IMR-90 (cell line): ENCODE results near the gene TTK. TPM values are rescaled to one million over a fixed set of nuclear protein-coding genes. Genes with fewer than 3 reads are reported as not detected.

Experiments
- ATAC-seq: fragments of 200-7000 bp; cut with Tn5 transposase; 2 replicates; pipeline ENCODE4 v1.9.1; 2020; ENCODE audit warnings: low read depth, mild to moderate bottlenecking, moderate library complexity
- BruUV-seq: library from RNA; stranded (reverse); fragments of 400-500 nt; replicated peaks from 2 replicates; lab custom pipeline; 2021; lab: Mats Ljungman, UMichigan
- CTCF ChIA-PET: fragments of 300-600 bp; formaldehyde crosslinking; extraction: SDS; loops from one replicate; lab custom pipeline; 2021; ENCODE audit warnings: antibody characterized with exemption; lab: Yijun Ruan, JAX
- POLR2A ChIA-PET: fragments of 300-600 bp; sonication (Branson Sonifier 250); formaldehyde crosslinking; loops from one replicate; lab custom pipeline; 2022; ENCODE audit warnings: antibody characterized with exemption; ENCODE audit not compliant: unreplicated experiment; lab: Charles Lee
- DNase-seq: peaks from one replicate; pipeline ENCODE4 v3.0.0; 2013
- H2AFZ ChIP-seq: replicated peaks from 2 replicates; pipeline ENCODE3; 2013; ENCODE audit warnings: low read length, mild to moderate bottlenecking; ENCODE audit not compliant: poor library complexity
- H2AK5ac ChIP-seq: 2 replicates; pipeline ENCODE4 v1.6.1; 2013; ENCODE audit warnings: low read depth, low read length, inconsistent platforms
- H2AK9ac ChIP-seq: replicated peaks from 2 replicates; pipeline ENCODE3; 2013; ENCODE audit warnings: mild to moderate bottlenecking, low read depth, low read length, moderate library complexity; ENCODE audit not compliant: poor library complexity
- H2BK120ac ChIP-seq: 2 replicates; pipeline ENCODE4 v1.6.1; 2013; ENCODE audit warnings: low read depth, low read length, inconsistent platforms
- H2BK15ac ChIP-seq: 3 replicates; pipeline ENCODE4 v1.6.1; 2013; ENCODE audit warnings: low read depth, low read length, inconsistent platforms
- H2BK20ac ChIP-seq: 2 replicates; pipeline ENCODE4 v1.6.1; 2013; ENCODE audit warnings: low read depth, mild to moderate bottlenecking, inconsistent platforms, low read length, moderate library complexity
- H2BK5ac ChIP-seq: 2 replicates; pipeline ENCODE4 v1.6.1; 2013; ENCODE audit warnings: mild to moderate bottlenecking, low read depth, low read length, inconsistent platforms; ENCODE audit not compliant: poor library complexity, severe bottlenecking
- H3K14ac ChIP-seq: replicated peaks from 2 replicates; pipeline ENCODE4 v1.6.1; 2013; ENCODE audit warnings: low read depth, low read length, inconsistent platforms
- H3K18ac ChIP-seq: 2 replicates; pipeline ENCODE4 v1.6.1; 2013; ENCODE audit warnings: low read depth, low read length, control low read depth
- H3K23ac ChIP-seq: 2 replicates; pipeline ENCODE4 v1.6.1; 2013; ENCODE audit warnings: low read depth, low read length, inconsistent platforms
- H3K27ac ChIP-seq: 2 replicates; pipeline ENCODE4 v1.5.1; 2013; ENCODE audit warnings: mild to moderate bottlenecking, control low read depth, low read length; ENCODE audit not compliant: insufficient read depth
- H3K27me3 ChIP-seq: 2 replicates; pipeline ENCODE4 v1.6.1; 2013; ENCODE audit warnings: low read length; ENCODE audit not compliant: control insufficient read depth, insufficient read depth
- H3K36me3 ChIP-seq: 2 replicates; pipeline ENCODE4 v1.6.1; 2013; ENCODE audit warnings: low read length, mixed read lengths; ENCODE audit not compliant: control insufficient read depth, insufficient read depth
- H3K4ac ChIP-seq: 2 replicates; pipeline ENCODE4 v1.6.1; 2013; ENCODE audit warnings: low read depth, low read length, inconsistent platforms
- H3K4me1 ChIP-seq: 2 replicates; pipeline ENCODE4 v1.6.1; 2013; ENCODE audit warnings: low read length, mixed read lengths; ENCODE audit not compliant: control insufficient read depth, insufficient read depth
- H3K4me2 ChIP-seq: 2 replicates; pipeline ENCODE4 v1.6.1; 2013; ENCODE audit warnings: low read depth, mild to moderate bottlenecking, control low read depth, low read length, moderate library complexity
- H3K4me3 ChIP-seq: 2 replicates; pipeline ENCODE4 v1.5.1; 2013; ENCODE audit warnings: low read depth, mild to moderate bottlenecking, control low read depth, low read length, moderate library complexity; ENCODE audit not compliant: insufficient read depth
- H3K56ac ChIP-seq: 2 replicates; pipeline ENCODE4 v1.6.1; 2013; ENCODE audit warnings: low read length, inconsistent platforms; ENCODE audit not compliant: insufficient read depth; ENCODE audit errors: extremely low read depth
- H3K79me1 ChIP-seq, 2 experiments: 2 replicates each; pipeline ENCODE4 v1.6.1; 2013; ENCODE audit warnings: low read length in 2 of 2, inconsistent platforms in 1 of 2, low read depth in 1 of 2
- H3K9ac ChIP-seq: 2 replicates; pipeline ENCODE4 v1.6.1; 2013; ENCODE audit warnings: low read depth, low read length, control low read depth
- H3K9me1 ChIP-seq: 2 replicates; pipeline ENCODE4 v1.6.1; 2013; ENCODE audit warnings: low read length, inconsistent platforms; ENCODE audit not compliant: insufficient read depth
- H3K9me3 ChIP-seq: 2 replicates; pipeline ENCODE4 v1.6.1; 2013; ENCODE audit warnings: low read length; ENCODE audit not compliant: control insufficient read depth, insufficient read depth
- H4K20me1 ChIP-seq: 2 replicates; pipeline ENCODE4 v1.6.1; 2013; ENCODE audit warnings: low read length, inconsistent platforms; ENCODE audit not compliant: insufficient read depth
- H4K5ac ChIP-seq: 2 replicates; pipeline ENCODE4 v1.6.1; 2013; ENCODE audit warnings: mild to moderate bottlenecking, low read depth, low read length, control low read depth
- H4K8ac ChIP-seq, 2 experiments: 2 replicates each; pipeline ENCODE4 v1.6.1; 2013; ENCODE audit warnings: low read depth in 2 of 2, low read length in 2 of 2, control low read depth in 1 of 2, inconsistent platforms in 1 of 2
- H4K91ac ChIP-seq: 2 replicates; pipeline ENCODE4 v1.6.1; 2013; ENCODE audit warnings: low read depth, low read length, inconsistent platforms; ENCODE audit not compliant: insufficient read depth
- BHLHE40 ChIP-seq: fragments of 150-350 bp; IDR thresholded peaks from 2 replicates; pipeline ENCODE4 v1.6.1; 2016; ENCODE audit warnings: mild to moderate bottlenecking, low read depth, low read length
- CEBPB ChIP-seq: IDR thresholded peaks from 2 replicates; pipeline ENCODE4 v1.6.1; 2012; ENCODE audit warnings: low read depth, low read length, improper control_type of control experiment
- CHD1 ChIP-seq: IDR thresholded peaks from 2 replicates; pipeline ENCODE4 v1.6.1; 2012; ENCODE audit warnings: low read depth, low read length, improper control_type of control experiment
- FOS ChIP-seq: fragments of 150-350 bp; IDR thresholded peaks from 2 replicates; pipeline ENCODE4 v1.6.1; 2016; ENCODE audit warnings: low read depth, low read length
- MAFK ChIP-seq: IDR thresholded peaks from 2 replicates; pipeline ENCODE4 v1.6.1; 2012; ENCODE audit warnings: low read depth, low read length, improper control_type of control experiment
- MAZ ChIP-seq: IDR thresholded peaks from 2 replicates; pipeline ENCODE4 v1.6.1; 2012; ENCODE audit warnings: low read depth, mild to moderate bottlenecking, low read length, improper control_type of control experiment, moderate library complexity, borderline replicate concordance
- MXI1 ChIP-seq: IDR thresholded peaks from 2 replicates; pipeline ENCODE4 v1.6.1; 2012; ENCODE audit warnings: low read depth, mild to moderate bottlenecking, low read length, moderate library complexity, borderline replicate concordance
- NFE2L2 ChIP-seq: fragments of 150-350 bp; IDR thresholded peaks from 2 replicates; pipeline ENCODE4 v1.6.1; 2016; ENCODE audit warnings: low read depth, mild to moderate bottlenecking, low read length
- POLR2A ChIP-seq: IDR thresholded peaks from 2 replicates; pipeline ENCODE4 v1.6.1; 2012; ENCODE audit warnings: mild to moderate bottlenecking, low read depth, low read length
- RAD21 ChIP-seq: IDR thresholded peaks from 2 replicates; pipeline ENCODE4 v1.6.1; 2012; ENCODE audit warnings: low read length, improper control_type of control experiment
- RCOR1 ChIP-seq: IDR thresholded peaks from 2 replicates; pipeline ENCODE4 v1.6.1; 2012; ENCODE audit warnings: mild to moderate bottlenecking, low read length, improper control_type of control experiment; ENCODE audit not compliant: insufficient replicate concordance
- RFX5 ChIP-seq: IDR thresholded peaks from 2 replicates; pipeline ENCODE4 v1.8.0; 2012; ENCODE audit warnings: low read depth, mild to moderate bottlenecking, low read length, moderate library complexity
- SMC3 ChIP-seq: fragments of 150-350 bp; IDR thresholded peaks from 2 replicates; pipeline ENCODE4 v1.6.1; 2016; ENCODE audit warnings: low read depth, mild to moderate bottlenecking, antibody characterized with exemption, low read length, moderate library complexity
- WGBS, 2 experiments: methylation state at CpG; one replicate each; pipeline versions ENCODE4 v1.1.5 to v1.1.7; 2013; ENCODE audit warnings: missing lambda C conversion rate in 2 of 2; ENCODE audit not compliant: insufficient read length in 1 of 2; ENCODE audit errors: extremely low coverage in 2 of 2; 5-methylcytosine and 5-hydroxymethylcytosine counted together
- dilution Hi-C: fragments of 300-500 bp; cut with HindIII; formaldehyde crosslinking; loops from one replicate; pipeline ENCODE4 v1.14.3; 2018; ENCODE audit warnings: low sequenced_read_pairs; ENCODE audit not compliant: unreplicated experiment
- in situ Hi-C: fragments of 300-500 bp; cut with MboI; formaldehyde crosslinking; loops from 3 replicates; pipeline ENCODE4 v1.14.3; 2019; ENCODE audit warnings: low sequenced_read_pairs, inconsistent platforms, mixed read lengths
- intact Hi-C: fragments of 100-400 bp; cut with micrococcal nuclease; formaldehyde crosslinking; loops from 2 replicates; pipeline ENCODE4 v1.10.0; 2022
- polyA plus RNA-seq, 3 experiments: library from polyadenylated mRNA; depleted of rRNA; stranded (reverse); fragments of >200 nt; gene quantifications; 2 replicates each; pipeline ENCODE4 v1.2.3, GENCODE V29; 2012; ENCODE audit warnings: low replicate concordance in 1 of 3
- total RNA-seq: library from RNA; depleted of rRNA; stranded (reverse); fragments of >200 nt; gene quantifications from 2 replicates; pipeline ENCODE4 v1.2.3, GENCODE V29; 2012
- TF ChIP-seq, protein P1 (sequence below): conservative IDR thresholded peaks from 2 replicates; pipeline ENCODE4 v1.5.1; 2012; ENCODE audit warnings: mild to moderate bottlenecking, low read depth, low read length, improper control_type of control experiment
- TF ChIP-seq, protein P2 (sequence below): fragments of 150-350 bp; IDR thresholded peaks from 2 replicates; pipeline ENCODE4 v1.6.1; 2016; ENCODE audit warnings: low read depth, mild to moderate bottlenecking, low read length, moderate library complexity, borderline replicate concordance
- TF ChIP-seq, protein P3 (sequence below): fragments of 150-350 bp; IDR thresholded peaks from 2 replicates; pipeline ENCODE4 v1.6.1; 2017; ENCODE audit warnings: mild to moderate bottlenecking, antibody characterized with exemption, low read length, low read depth

The TTK gene
- total and polyA plus RNA-seq, 2 of the 4 experiments (the other 2 are of a cell fraction): 7.5 to 21.5 TPM

DNA sequence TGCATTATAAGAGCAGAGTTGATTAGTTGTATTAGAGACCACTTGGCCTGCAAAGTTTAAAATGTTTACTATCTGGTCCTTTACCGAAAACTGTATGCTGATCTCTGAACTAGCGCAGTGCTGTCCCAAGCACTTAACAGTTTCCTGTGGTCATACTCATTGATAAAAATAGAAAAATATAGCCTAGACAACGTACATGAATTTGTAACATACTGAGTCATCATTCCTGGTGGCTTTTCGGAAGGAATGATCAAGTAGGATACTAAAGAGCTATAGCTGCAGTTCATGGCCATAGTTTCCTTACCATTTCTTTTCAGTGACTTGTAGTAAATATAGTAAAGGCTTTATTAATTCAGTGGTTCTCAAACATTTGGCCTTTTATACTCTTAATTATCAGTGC lies 18.4 kb downstream of the TTK start:
- Histone ChIP-seq H4K91ac (no peak overlapping the region), H3K27ac (no peak overlapping the region), H2BK120ac (peak overlapping the region; percentile 9; the same call in 1 of the 2 replicates), H3K36me3 (no peaks in the 10 kb centered on the region), H3K27me3 (no peaks in the 10 kb centered on the region), H2AK5ac (no peak overlapping the region), H3K18ac (no peak overlapping the region), H2AK9ac (no peak overlapping the region), H3K23ac (no peak overlapping the region; the same call in 1 of the 2 replicates), H4K20me1 (no peaks in the 10 kb centered on the region), H2BK5ac (peak overlapping the region; percentile 14), H3K9ac (no peak overlapping the region), H4K8ac (no peak overlapping the region), H3K4ac (no peak overlapping the region), H2BK20ac (no peak overlapping the region), H3K4me2 (peak overlapping the region; percentile 28; the same call in 1 of the 2 replicates), H3K56ac (no peak overlapping the region), H3K14ac (no peak overlapping the region), H3K9me3 (no peaks in the 10 kb centered on the region), H4K5ac (no peak overlapping the region), H3K4me3 (no peak overlapping the region), H3K9me1 (no peaks in the 10 kb centered on the region), H2BK15ac (no peak overlapping the region), H3K4me1 (no peaks in the 10 kb centered on the region), H2AFZ (no peak overlapping the region), H3K79me1 (peaks cover 10 to 21% of the 10 kb centered on the region in 2 experiments; a peak in 3 of 4 replicates)
- WGBS, 2 experiments: no CpG with 5 or more reads among the region's 4 CpGs
- ATAC-seq (peak; percentile 70), DNase-seq (peak; percentile 86)
- TF ChIP-seq SMC3 (no peak), BHLHE40 (no peak), RCOR1 (no peak), RFX5 (no peak), MAZ (no peak), CEBPB (no peak), CHD1 (no peak), NFE2L2 (0 out of 2 replicates have a peak, but pooled peaks have one; percentile 23), RAD21 (no peak), MXI1 (no peak), FOS (0 out of 2 replicates have a peak, but pooled peaks have one; percentile 33), MAFK (peak; percentile 86), POLR2A (no peak)
- TF ChIP-seq, protein P1, sequence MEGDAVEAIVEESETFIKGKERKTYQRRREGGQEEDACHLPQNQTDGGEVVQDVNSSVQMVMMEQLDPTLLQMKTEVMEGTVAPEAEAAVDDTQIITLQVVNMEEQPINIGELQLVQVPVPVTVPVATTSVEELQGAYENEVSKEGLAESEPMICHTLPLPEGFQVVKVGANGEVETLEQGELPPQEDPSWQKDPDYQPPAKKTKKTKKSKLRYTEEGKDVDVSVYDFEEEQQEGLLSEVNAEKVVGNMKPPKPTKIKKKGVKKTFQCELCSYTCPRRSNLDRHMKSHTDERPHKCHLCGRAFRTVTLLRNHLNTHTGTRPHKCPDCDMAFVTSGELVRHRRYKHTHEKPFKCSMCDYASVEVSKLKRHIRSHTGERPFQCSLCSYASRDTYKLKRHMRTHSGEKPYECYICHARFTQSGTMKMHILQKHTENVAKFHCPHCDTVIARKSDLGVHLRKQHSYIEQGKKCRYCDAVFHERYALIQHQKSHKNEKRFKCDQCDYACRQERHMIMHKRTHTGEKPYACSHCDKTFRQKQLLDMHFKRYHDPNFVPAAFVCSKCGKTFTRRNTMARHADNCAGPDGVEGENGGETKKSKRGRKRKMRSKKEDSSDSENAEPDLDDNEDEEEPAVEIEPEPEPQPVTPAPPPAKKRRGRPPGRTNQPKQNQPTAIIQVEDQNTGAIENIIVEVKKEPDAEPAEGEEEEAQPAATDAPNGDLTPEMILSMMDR: no peak
- TF ChIP-seq, protein P2, sequence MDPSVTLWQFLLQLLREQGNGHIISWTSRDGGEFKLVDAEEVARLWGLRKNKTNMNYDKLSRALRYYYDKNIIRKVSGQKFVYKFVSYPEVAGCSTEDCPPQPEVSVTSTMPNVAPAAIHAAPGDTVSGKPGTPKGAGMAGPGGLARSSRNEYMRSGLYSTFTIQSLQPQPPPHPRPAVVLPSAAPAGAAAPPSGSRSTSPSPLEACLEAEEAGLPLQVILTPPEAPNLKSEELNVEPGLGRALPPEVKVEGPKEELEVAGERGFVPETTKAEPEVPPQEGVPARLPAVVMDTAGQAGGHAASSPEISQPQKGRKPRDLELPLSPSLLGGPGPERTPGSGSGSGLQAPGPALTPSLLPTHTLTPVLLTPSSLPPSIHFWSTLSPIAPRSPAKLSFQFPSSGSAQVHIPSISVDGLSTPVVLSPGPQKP: no peak
- TF ChIP-seq, protein P3, sequence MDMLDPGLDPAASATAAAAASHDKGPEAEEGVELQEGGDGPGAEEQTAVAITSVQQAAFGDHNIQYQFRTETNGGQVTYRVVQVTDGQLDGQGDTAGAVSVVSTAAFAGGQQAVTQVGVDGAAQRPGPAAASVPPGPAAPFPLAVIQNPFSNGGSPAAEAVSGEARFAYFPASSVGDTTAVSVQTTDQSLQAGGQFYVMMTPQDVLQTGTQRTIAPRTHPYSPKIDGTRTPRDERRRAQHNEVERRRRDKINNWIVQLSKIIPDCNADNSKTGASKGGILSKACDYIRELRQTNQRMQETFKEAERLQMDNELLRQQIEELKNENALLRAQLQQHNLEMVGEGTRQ: no peak
- no TSS peak for BruUV-seq
- ChIA-PET CTCF (no interaction called here), POLR2A (no interaction called here)
- intact Hi-C loops: no loop called here
- dilution Hi-C loops: no loop called here
- in situ Hi-C loops: no loop called here
